OCI-M1 (cell line): Measurements from ENCODE around the gene HECTD1.
A peak's percentile ranks its signal among the peaks of the same experiment; 100 is the strongest.
"Not testable (repeated sequence)": the region's sequence is repeated elsewhere in the genome, so short reads cannot be mapped to it uniquely, and the experiment has no call there.

Source experiments
- DNase-seq: peaks from one replicate; lab custom pipeline; 2025; lab: John Stamatoyannopoulos, UW

HECTD1 gene

GRCh38 chr14:31092160-31092708, 115.4 kb downstream of the HECTD1 start:
- no peak for DNase-seq

- DNase-seq, result peak; percentile 30
These were observed 116.5 kb downstream of the HECTD1 start for GRCh38 chr14:31090883-31091764.

- not testable (repeated sequence) for DNase-seq
These were observed 121.1 kb downstream of the HECTD1 start for GRCh38 chr14:31086466-31086865.

GRCh38 chr14:31085027-31085426, 122.6 kb downstream of the HECTD1 start:
- no peak for DNase-seq

DNA sequence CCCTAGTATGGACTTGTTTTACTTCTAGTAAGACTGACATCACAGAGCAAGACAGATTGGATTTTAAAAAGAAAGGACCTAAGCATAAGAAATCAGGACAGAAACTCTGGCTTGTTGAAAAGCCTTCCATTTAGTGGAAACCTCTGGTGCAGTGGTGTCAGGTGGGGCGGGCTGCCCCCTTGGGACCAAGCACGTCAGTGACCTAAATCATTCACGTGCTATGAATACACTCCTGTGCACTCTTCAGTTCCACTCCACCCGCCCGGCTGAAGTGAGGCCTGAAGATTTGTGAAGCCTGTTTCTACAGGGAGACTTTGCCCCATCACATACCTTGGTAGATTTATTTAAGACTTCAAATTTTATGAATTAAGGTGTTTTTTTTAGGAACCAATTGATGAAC, 123.2 kb downstream of the HECTD1 start:
- no peak for DNase-seq

GRCh38 chr14:31083781-31084180, 123.8 kb downstream of the HECTD1 start:
- no peak for DNase-seq

DNA sequence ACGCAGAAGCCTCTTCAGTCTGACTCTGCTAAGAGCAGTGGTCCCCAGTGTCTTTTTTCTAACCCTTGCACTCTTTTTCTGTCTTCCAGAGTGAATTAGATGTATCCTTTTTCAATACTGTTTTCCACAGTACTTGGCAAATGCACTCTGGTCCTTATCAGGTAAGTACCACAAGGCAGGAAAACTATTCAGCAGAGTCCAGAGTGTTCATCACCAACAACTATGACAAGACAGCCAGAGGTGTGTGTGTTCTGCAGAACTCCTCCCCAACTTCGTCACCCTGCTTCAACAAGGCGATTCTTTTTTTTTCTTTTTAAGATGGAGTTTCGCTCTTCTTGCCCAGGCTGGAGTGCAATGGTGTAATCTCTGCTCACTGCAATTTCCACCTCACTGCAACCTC, 127.1 kb downstream of the HECTD1 start:
- DNase-seq, result no peak

- peak; percentile 36 for DNase-seq
These were observed 127.5 kb downstream of the HECTD1 start for GRCh38 chr14:31080056-31080455.

DNA sequence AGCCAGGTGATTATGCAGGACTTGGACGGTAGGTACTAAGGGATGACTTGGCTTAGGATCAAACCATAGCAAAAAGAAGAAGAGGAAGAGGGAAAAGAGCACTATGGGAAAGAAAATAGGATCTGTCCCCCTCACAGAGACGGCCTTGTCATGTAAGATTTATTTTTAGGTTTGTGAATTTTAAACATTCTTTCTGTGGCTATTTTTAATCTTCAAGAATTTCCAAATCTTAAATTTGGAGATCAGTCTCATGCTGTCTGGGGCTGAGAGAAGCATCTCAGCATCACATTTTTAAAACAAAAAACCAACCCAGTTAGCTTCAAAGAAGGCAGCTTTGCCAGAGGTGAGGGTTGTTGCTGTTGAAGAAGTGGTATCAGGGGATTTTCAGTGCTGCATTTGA, 128.8 kb downstream of the HECTD1 start:
- DNase-seq, result no peak

DNA sequence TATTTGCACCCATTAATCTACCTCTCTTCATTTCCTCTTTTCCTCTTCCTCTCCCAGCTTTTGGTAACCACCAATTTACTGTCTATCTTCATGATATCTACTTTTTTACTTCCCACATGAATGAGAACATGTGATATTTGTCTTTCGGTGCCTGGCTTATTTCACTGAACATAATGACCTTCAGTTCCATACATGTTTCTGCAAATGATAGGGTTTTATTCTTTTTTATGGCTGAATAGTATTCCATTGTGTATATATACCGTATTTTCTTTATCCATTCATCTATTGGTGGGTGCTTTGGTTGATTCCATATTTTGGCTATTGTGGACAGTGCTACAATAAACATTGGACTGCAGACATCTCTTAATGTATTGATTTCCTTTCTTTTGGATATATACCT, 132.4 kb downstream of the HECTD1 start:
- DNase-seq, result no peak

- DNase-seq, result no peak
These were observed 136.4 kb downstream of the HECTD1 start for GRCh38 chr14:31071151-31071550.

DNA sequence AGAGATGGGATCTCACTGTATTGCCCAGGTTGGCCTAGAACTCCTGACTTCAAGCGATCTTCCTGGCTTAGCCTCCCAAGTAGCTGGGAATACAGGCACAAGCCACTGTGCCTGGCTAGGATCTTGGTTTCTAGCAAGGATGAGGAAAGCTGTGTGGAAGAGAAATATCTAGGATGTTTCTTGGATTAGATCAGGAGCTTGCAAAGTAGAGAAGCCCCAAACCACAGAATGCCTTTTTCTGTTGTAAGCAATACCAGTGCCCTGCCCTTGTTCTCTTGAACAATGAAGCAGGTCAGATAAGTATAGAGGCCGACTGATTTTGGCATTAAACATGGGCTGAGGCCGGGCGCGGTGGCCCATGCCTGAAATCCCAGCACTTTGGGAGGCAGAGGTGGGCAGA, 137.2 kb downstream of the HECTD1 start:
- DNase-seq, result no peak

- DNase-seq, result no peak
These were observed 138.2 kb downstream of the HECTD1 start for GRCh38 chr14:31069343-31069742.

- no peak for DNase-seq
These were observed 139.4 kb downstream of the HECTD1 start for GRCh38 chr14:31068235-31068634.

- not testable (repeated sequence) for DNase-seq
These were observed 144.7 kb downstream of the HECTD1 start for GRCh38 chr14:31062908-31063307.

GRCh38 chr14:31060253-31060875, 147.2 kb downstream of the HECTD1 start:
- DNase-seq, result no peak

DNA sequence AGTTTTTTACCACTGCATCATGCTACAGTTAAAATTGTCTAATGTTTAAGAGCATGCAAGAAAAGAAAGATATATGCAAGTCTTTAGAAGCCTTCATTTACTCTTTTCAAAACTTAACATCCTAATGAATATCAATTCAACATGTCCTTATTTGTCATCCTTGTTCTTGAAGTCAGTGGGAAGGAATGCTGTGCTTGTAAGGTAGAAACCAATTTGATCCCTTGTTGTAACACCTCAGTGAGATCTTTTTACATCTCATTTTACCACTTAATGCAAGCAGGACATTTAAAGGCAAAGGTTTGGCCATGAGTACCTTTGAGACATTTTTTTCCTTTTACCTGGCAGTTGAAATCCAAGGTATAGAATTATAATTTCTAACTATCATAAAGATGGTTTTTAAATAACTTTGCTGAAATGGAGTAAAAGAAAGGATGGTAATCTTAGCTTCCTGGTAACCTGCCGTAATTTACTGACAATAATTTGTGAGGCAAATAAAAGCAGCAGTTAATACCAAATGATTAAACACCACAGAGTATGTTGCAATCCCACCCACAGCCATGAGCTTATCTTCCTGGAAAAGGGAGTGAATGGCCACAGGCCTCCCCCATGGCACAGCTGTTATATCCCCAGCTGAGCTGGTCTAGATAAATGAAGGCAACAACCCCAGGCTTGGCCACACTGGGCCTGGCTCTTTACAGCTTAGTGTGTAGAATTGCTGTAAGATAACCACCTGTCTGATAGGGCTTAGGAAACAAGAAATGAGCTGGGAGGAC, 148.3 kb downstream of the HECTD1 start:
- DNase-seq, result peak; percentile 98

GRCh38 chr14:31057701-31058364, 149.8 kb downstream of the HECTD1 start:
- no peak for DNase-seq

DNA sequence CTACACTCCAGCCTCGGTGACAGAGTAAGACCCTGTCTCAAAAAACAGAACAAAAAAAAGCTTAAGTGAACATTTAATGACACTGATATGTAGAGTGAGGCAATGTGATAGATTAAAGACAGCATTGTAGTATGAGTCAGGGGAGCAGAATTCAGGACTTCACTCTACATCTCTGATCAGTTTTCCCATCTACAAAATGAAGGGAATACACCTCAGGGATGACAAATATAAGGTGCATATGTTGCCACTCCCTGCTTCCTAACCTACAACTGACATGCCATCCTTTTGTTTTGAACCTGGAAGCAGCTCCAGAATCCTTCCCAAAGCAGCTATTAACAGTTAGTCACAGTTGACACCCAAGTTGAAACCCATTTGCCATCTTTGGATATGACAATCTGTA, 150.6 kb downstream of the HECTD1 start:
- no peak for DNase-seq

DNA sequence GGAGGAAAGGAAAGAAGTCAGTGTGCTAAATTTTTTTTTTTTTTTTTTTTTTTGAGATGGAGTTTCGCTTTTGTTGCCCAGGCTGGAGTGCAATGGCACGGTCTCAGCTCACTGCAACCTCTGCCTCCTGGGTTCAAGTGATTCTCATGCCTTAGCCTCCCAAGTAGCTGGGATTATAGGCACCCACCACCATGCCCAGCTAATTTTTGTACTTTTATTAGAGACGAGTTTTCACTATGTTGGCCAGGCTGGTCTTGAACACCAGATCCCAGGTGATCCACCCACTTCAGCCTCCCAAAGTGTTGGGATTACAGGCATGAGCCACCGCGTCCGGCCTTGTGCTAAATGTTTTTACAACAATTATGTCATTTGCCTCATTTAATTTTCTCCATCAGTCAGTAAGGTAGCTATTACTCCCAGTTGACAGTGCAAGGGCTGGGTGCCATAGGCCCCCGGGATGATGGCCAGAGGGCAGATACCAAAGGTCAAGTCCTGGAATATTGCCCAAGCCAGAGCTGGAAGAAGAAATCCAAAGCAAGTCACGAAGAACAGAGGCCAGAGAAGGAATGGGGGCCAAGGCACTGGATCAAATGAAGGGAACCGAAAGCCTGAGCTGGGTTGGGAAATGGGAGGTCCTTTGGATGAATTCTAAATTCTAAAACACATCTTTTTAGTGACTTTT, 154.5 kb downstream of the HECTD1 start:
- not testable (repeated sequence) for DNase-seq

- no peak for DNase-seq
These were observed 156.1 kb downstream of the HECTD1 start for GRCh38 chr14:31051511-31051910.
